Measurements from ENCODE around the gene PRAMEF8. TPM values are rescaled to one million over a fixed set of nuclear protein-coding genes. Genes with fewer than 3 reads are reported as not detected.
"Not testable (repeated sequence)": the region's sequence is repeated elsewhere in the genome, so short reads cannot be mapped to it uniquely, and the experiment has no call there.

PRAMEF8 gene
- total RNA-seq, 1 donor from 2014 or later: not detected

DNA sequence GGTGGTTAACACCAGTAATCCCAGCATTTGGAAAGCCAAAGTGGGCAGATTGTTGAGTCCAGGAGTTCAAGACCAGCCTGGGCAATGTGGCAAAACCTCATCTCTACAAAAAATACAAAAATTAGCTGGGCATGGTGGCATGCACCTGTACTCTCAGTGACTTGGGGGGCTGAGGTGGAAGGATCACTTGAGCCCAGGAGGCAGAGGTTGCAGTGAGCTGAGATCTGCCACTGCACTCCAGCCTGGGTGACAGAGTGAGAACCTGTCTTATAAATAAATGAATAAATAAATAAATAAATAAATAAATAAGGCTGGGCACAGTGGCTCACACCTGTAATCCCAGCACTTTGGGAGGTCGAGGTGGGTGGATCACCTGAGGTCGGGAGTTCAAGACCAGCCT is 52.9 kb downstream of the PRAMEF8 start:
- DNase-seq (ENCODE audit: missing footprints); ATAC-seq; intact Hi-C loops (cut with DNase I): not testable (repeated sequence)

Other genes with a start within 250 kb of the PRAMEF8 start
- not detected for gene PRAMEF27, start 228.6 kb downstream of the PRAMEF8 start, total RNA-seq
- gene HNRNPCL3, start 224.4 kb downstream of the PRAMEF8 start, total RNA-seq: not detected
- not detected for gene PRAMEF25, start 214.4 kb downstream of the PRAMEF8 start, total RNA-seq
- gene HNRNPCL2, start 168.3 kb downstream of the PRAMEF8 start, total RNA-seq: not detected
- not detected for gene PRAMEF26, start 129.1 kb downstream of the PRAMEF8 start, total RNA-seq
- gene HNRNPCL4, start 119.5 kb downstream of the PRAMEF8 start, total RNA-seq: not detected
- not detected for gene PRAMEF9, start 113.3 kb downstream of the PRAMEF8 start, total RNA-seq
- gene PRAMEF13, start 83.7 kb downstream of the PRAMEF8 start, total RNA-seq: not detected
- gene PRAMEF18, start 59.0 kb downstream of the PRAMEF8 start, total RNA-seq: not detected
- gene PRAMEF5, start 30.9 kb downstream of the PRAMEF8 start, total RNA-seq: not detected
- not detected for gene PRAMEF33, start 18.4 kb upstream of the PRAMEF8 start, total RNA-seq
- not detected for gene PRAMEF15, start 30.4 kb upstream of the PRAMEF8 start, total RNA-seq
- not detected for gene PRAMEF14, start 62.0 kb upstream of the PRAMEF8 start, total RNA-seq
- not detected for gene PRAMEF19, start 86.8 kb upstream of the PRAMEF8 start, total RNA-seq
- not detected for gene PRAMEF17, start 104.5 kb upstream of the PRAMEF8 start, total RNA-seq
- not detected for gene PRAMEF20, start 125.3 kb upstream of the PRAMEF8 start, total RNA-seq
- gene LRRC38, start 228.9 kb upstream of the PRAMEF8 start, total RNA-seq: 0.38 TPM

Data from Right ventricle myocardium inferior (tissue), 1 donor.